Measurements from ENCODE around the gene COMT.

DNA sequence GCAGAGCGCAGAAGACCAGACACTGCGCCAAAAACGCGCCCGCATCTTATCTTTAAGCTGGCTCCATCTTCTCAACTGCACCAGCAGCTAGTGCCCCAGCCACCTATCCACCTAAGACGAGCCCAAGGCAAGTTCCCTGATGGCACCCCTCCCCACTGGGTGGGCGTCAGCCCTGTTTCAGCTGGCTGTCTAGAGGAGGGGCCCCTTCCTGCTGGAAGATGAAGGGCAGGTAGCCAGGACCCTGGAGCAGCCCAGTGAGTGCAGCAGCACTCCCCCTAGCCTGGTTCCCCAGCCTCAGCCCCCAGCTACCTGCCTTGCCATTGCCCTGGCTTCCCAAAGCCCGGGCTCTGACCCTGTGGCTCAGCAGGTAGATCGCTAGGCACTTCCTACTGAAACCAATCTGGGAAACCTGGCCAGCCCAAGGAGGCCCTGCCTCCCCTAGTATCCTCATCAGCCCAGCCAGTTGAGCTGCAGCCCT is 46.8 kb downstream of the COMT start:
- TF ChIP-seq POLR2AphosphoS5 (IDR thresholded peaks at IDR 0.05; ENCODE audit: low read depth, low read length) (no peak), POLR2A (IDR thresholded peaks at IDR 0.05; ENCODE audit: low read depth, low read length) (no peak)

Measured in GM12892 (cell line).